Activated CD8-positive, alpha-beta memory T cell treated with anti-CD3 and anti-CD28 coated beads for 48 hours (primary cell): ENCODE results near the gene ZNF765.
"Not testable (repeated sequence)": the region's sequence is repeated elsewhere in the genome, so short reads cannot be mapped to it uniquely, and the experiment has no call there.

Experiments
- DNase-seq, 3 experiments: peaks; one replicate each; pipeline ENCODE4 v3.0.0-alpha.2; 2020; ENCODE audit warnings: low read depth in 2 of 3, low spot score in 2 of 3

Gene ZNF765

DNA sequence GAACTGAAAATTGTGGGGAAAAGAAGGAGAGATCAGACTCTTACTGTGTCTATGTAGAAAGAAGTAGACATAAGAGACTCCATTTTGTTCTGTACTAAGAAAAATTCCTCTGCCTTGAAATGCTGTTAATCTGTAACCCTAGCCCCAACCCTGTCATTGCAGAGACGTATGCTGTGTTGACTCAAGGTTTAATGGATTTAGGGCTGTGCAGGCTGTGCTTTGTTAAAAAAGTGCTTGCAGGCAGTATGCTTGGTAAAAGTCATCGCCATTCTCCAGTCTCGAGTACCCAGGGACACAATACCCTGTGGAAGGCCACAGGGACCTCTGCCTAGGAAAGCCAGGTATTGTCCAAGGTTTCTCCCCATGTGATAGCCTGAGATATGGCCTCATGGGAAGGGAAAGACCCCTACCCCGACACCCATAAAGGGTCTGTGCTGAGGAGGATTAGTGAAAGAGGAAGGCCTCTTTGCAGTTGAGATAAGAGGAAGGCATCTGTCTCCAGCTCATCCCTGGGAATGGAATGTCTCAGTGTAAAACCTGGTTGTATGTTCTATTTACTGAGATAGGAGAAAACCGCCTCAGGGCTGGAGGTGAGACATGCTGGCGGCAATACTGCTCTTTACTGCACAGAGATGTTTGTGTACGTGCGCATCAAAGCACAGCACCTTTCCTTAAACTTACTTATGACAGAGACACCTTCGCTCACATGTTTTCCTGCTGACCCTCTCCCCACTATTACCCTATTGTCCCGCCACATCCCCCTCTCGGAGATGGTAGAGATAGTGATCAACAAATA, 25.8 kb downstream of the ZNF765 start:
- not testable (repeated sequence) for DNase-seq

GRCh38 chr19:53422551-53422950, 27.6 kb downstream of the ZNF765 start:
- DNase-seq: no peak

- not testable (repeated sequence) for DNase-seq
These were observed 28.1 kb downstream of the ZNF765 start for GRCh38 chr19:53423074-53423473.

- not testable (repeated sequence) for DNase-seq
These were observed 28.7 kb downstream of the ZNF765 start for GRCh38 chr19:53423680-53424079.

- DNase-seq: peak; percentile 12 to 31 (median 13)
These were observed 30.1 kb downstream of the ZNF765 start for GRCh38 chr19:53424968-53425597.

- peak; percentile 95 to 96 (median 95) for DNase-seq
These were observed 36.6 kb downstream of the ZNF765 start, which contains the start of gene ZNF761 for GRCh38 chr19:53431399-53432087. ZNF761 (plus strand) TSS chr19:53431984; CDS start chr19:53447269, 15,285 bp downstream.

- peak in 2 of 3 experiments; percentile 1 to 4 for DNase-seq
These were observed 37.2 kb downstream of the ZNF765 start for GRCh38 chr19:53432088-53432661.

- DNase-seq: not testable (repeated sequence)
These were observed 48.9 kb downstream of the ZNF765 start for GRCh38 chr19:53443809-53444208.

DNA sequence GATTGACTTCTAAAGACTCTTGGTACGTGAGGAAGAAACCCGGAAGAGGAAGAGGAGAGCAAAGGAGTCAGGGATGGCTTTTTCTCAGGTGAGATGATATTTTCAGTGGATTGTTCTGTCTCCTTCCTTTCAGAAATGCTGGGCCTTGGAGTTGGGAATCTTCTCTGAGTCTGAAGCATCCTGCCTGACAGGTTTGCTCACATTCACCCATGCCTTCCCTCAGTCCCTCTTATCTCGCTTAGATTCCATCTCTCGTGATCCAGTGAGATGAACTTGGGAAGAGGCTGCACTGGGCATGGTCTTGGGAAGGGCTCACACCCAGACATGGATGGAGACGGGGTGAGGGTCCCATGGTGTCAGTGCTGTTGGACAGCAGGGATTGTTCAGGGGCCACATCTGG, 52.2 kb downstream of the ZNF765 start:
- not testable (repeated sequence) for DNase-seq

- no peak for DNase-seq
These were observed 60.9 kb downstream of the ZNF765 start for GRCh38 chr19:53455828-53456227.

DNA sequence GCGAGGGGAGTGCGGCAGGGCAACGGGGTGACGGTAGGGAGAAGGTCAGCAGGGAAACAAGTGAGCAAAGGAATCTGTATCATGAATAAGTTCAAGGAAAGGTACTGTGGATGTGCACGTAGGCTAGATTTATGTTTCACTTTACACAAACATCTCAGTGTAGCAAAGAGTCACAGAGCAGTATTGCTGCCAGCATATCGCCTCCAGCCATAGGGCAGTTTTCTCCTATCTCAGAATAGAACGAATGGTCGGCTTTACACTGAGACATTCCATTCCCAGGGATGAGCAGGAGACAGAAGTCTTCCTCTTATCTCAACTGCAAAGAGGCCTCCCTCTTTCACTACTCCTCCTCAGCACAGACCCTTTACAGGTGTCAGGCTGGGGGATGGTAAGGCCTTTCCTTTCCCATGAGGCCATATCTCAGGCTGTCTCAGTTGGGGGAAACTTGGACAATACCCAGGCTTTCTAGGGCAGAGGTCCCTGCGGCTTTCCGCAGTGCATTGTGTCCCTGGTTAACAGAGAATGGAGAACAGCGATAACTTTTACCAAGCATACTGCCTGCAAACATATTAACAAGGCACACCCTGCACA, 65.3 kb downstream of the ZNF765 start:
- not testable (repeated sequence) for DNase-seq

- no peak for DNase-seq
These were observed 66.9 kb downstream of the ZNF765 start for GRCh38 chr19:53461866-53462265.

DNA sequence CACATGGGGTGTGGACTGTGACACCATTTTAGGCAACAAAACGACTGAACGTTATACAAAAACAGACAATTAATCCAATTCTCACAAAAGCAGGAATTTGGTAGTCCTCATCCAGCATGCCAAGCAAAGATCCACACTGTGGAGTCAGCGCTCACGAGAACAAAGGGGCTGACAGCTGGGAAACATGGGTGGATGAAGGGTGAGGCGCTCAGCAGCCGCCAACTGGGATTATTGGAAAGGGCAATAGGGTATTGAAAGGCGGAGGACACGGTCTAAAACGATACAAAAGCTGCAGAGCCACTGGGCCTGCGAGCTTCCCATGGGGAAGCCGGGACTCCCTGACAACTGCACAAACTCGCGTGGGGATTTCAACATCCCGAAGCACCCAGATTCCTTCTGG, 67.9 kb downstream of the ZNF765 start:
- no peak for DNase-seq

GRCh38 chr19:53463263-53463662, 68.3 kb downstream of the ZNF765 start:
- DNase-seq: no peak

- no peak for DNase-seq
These were observed 72.0 kb downstream of the ZNF765 start for GRCh38 chr19:53466726-53467484.

GRCh38 chr19:53467485-53468262, 72.7 kb downstream of the ZNF765 start, which contains the start of gene ZNF813:
ZNF813 (plus strand) TSS chr19:53467733; CDS start chr19:53483823, 16,090 bp downstream.
- DNase-seq: peak; percentile 78 to 95 (median 91)

DNA sequence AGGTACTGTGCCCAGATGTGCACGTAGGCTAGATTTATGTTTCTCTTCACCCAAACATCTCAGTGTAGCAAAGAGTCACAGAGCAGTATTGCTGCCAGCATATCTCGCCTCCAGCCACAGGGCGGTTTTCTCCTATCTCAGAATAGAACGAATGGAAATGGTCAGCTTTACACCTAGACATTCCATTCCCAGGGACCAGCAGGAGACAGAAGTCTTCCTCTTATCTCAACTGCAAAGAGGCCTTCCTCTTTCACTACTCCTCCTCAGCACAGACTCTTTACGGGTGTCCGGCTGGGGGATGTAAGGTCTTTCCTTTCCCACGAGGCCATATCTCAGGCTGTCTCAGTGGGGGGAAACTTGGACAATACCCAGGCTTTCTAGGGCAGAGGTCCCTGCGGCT, 73.7 kb downstream of the ZNF765 start:
- DNase-seq: not testable (repeated sequence)

- no peak for DNase-seq
These were observed 77.0 kb downstream of the ZNF765 start for GRCh38 chr19:53471916-53472315.

DNA sequence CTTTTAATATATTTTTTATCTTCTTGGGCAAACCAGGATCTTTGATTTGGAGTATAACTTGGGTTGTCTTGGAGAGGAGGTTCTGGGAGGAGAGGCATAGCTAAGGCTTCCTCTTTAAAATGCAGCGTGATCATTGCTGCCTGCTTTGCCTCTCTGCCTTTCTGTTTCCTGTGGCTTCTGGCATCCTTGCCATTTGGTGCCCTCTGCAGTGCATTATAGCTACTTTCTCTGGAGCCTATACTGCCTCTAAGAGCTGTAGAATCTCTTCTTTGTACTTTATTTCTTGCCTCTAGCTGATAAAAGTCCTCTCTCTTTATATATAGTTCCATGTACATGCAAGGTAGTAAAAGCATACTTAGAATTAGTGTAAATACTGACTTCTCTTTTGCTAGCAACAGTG, 79.9 kb downstream of the ZNF765 start:
- DNase-seq: not testable (repeated sequence)
